HepG2 (cell line): ENCODE data around the gene MXD3. TPM values are rescaled to one million over a fixed set of nuclear protein-coding genes. Genes with fewer than 3 reads are reported as not detected.

Experiments
- ATAC-seq: fragments of 200-7000 bp; cut with Tn5 transposase; 3 replicates; pipeline ENCODE4 v1.9.1; 2020; ENCODE audit warnings: mild to moderate bottlenecking, moderate library complexity
- BruUV-seq: library from RNA; stranded (reverse); fragments of 400-500 nt; replicated peaks from 2 replicates; lab custom pipeline; 2021; lab: Mats Ljungman, UMichigan
- CTCF ChIA-PET: fragments of 300-600 bp; formaldehyde crosslinking; extraction: SDS; loops from one replicate; lab custom pipeline; 2021; ENCODE audit warnings: low total read pairs, inconsistent platforms, low intra/inter-chr PET ratio; lab: Yijun Ruan, JAX
- POLR2A ChIA-PET: fragments of 350-600 bp; sonication (Branson Sonifier 250); formaldehyde crosslinking; loops from one replicate; lab custom pipeline; 2020; ENCODE audit warnings: antibody characterized with exemption, inconsistent platforms; lab: Yijun Ruan, JAX
- DNase-seq: peaks from one replicate; pipeline ENCODE4 v3.0.0-alpha.2; 2015; ENCODE audit warnings: low spot score
- FAIRE-seq: peaks from 3 replicates; lab custom pipeline; 2011; peaks lifted over from hg19 to GRCh38; lab: Jason Lieb, UNC
- H2AFZ ChIP-seq: one replicate; pipeline ENCODE4 v1.6.1; 2011; ENCODE audit warnings: low read length, inconsistent platforms
- H3K27ac ChIP-seq: fragments of 300-600 bp; 3 replicates; pipeline ENCODE4 v1.8.0; 2011; ENCODE audit warnings: mixed run types, mild to moderate bottlenecking, mixed read lengths, low read length, inconsistent platforms; ENCODE audit not compliant: insufficient read depth; ENCODE audit errors: extremely low read length
- H3K27me3 ChIP-seq, 2 experiments: fragments of 200-600 bp in 1 of 2; 2 replicates in 1 of 2; 3 replicates in 1 of 2; pipeline versions ENCODE4 v1.6.0 to v1.8.0; 2011; ENCODE audit warnings: low read length in 2 of 2, mild to moderate bottlenecking in 2 of 2, moderate library complexity in 2 of 2, inconsistent platforms in 1 of 2; ENCODE audit not compliant: insufficient read depth in 2 of 2, control insufficient read depth in 1 of 2
- H3K36me3 ChIP-seq, 2 experiments: fragments of 200-600 bp in 1 of 2; replicated peaks in 1 of 2; 2 replicates in 1 of 2; 3 replicates in 1 of 2; pipeline versions ENCODE4 v1.5.1 to v1.8.0; 2011; ENCODE audit warnings: low read length in 2 of 2, inconsistent platforms in 1 of 2; ENCODE audit not compliant: insufficient read depth in 2 of 2, control insufficient read depth in 1 of 2
- H3K4me1 ChIP-seq: 2 replicates; pipeline ENCODE4 v1.5.1; 2012; ENCODE audit warnings: low read length, inconsistent platforms; ENCODE audit not compliant: insufficient read depth
- H3K4me2 ChIP-seq: 2 replicates; pipeline ENCODE4 v1.6.0; 2011; ENCODE audit warnings: low read depth, low read length, inconsistent platforms
- H3K4me3 ChIP-seq, 3 experiments: fragments of 200-600 bp in 1 of 3; sonication (generic), shearing (Covaris generic) in 1 of 3; replicated peaks in 1 of 3; 2 replicates each; pipeline ENCODE4 v1.5.1; 2011 to 2016; ENCODE audit warnings: low read length in 3 of 3, inconsistent platforms in 2 of 3, low read depth in 2 of 3, mild to moderate bottlenecking in 2 of 3, control low read depth in 1 of 3, mixed read lengths in 1 of 3; ENCODE audit not compliant: insufficient read depth in 1 of 3
- H3K79me2 ChIP-seq: one replicate; pipeline ENCODE4 v1.6.1; 2011; ENCODE audit warnings: low read length, inconsistent platforms; ENCODE audit not compliant: insufficient read depth
- H3K9ac ChIP-seq: 2 replicates; pipeline ENCODE4 v1.6.0; 2011; ENCODE audit warnings: mild to moderate bottlenecking, low read depth, low read length, inconsistent platforms; ENCODE audit not compliant: insufficient read depth
- H3K9me3 ChIP-seq: 2 replicates; pipeline ENCODE4 v1.5.1; 2012; ENCODE audit warnings: mild to moderate bottlenecking, low read length
- H4K20me1 ChIP-seq: 2 replicates; pipeline ENCODE4 v1.6.0; 2011; ENCODE audit warnings: inconsistent platforms, mild to moderate bottlenecking, low read length, moderate library complexity; ENCODE audit not compliant: insufficient read depth
- DDIT3 ChIP-seq: sonication (generic); formaldehyde crosslinking; IDR thresholded peaks from 2 replicates; pipeline ENCODE4 v1.4.0; 2020; ENCODE audit warnings: mild to moderate bottlenecking, missing genetic modification reagents
- IRF1 ChIP-seq: sonication (generic); formaldehyde crosslinking; IDR thresholded peaks from 2 replicates; pipeline ENCODE4 v1.4.0; 2020; ENCODE audit warnings: low read depth, mild to moderate bottlenecking, missing genetic modification reagents
- KDM4B ChIP-seq: sonication (generic); formaldehyde crosslinking; IDR thresholded peaks from 2 replicates; pipeline ENCODE4 v1.4.0; 2020; ENCODE audit warnings: missing genetic modification reagents
- NFATC3 ChIP-seq: sonication (generic); formaldehyde crosslinking; IDR thresholded peaks from 2 replicates; pipeline ENCODE4 v1.5.1; 2020; ENCODE audit warnings: mild to moderate bottlenecking, missing genetic modification reagents
- TFAP4 ChIP-seq: sonication (generic); IDR thresholded peaks from 2 replicates; pipeline ENCODE4 v1.6.1; 2016; ENCODE audit warnings: low read depth, borderline replicate concordance
- U2AF1 ChIP-seq: fragments of 200-400 bp; formaldehyde crosslinking; optimal IDR thresholded peaks from 2 replicates; pipeline ENCODE3; 2017; ENCODE audit warnings: mild to moderate bottlenecking, low read depth, low read length
- WGBS: methylation state at CpG from one replicate; pipeline ENCODE4 v1.1.6; 2017; ENCODE audit warnings: low lambda C conversion rate; 5-methylcytosine and 5-hydroxymethylcytosine counted together
- in situ Hi-C: cut with HindIII; loops from 2 replicates; pipeline ENCODE4 v1.10.0; 2017; ENCODE audit warnings: low pct_unique_long_range_greater_than_20kb; ENCODE audit not compliant: extremely low pct_ligation_motif_present
- intact Hi-C: fragments of 100-400 bp; cut with micrococcal nuclease; formaldehyde crosslinking; loops from one replicate; pipeline ENCODE4 v1.10.0; 2022; ENCODE audit not compliant: unreplicated experiment
- polyA plus RNA-seq, 8 experiments: library from polyadenylated mRNA; depleted of rRNA in 3 of 8; stranded (reverse) in 7 of 8; unstranded in 1 of 8; fragments of >200 nt; fragmentation: Illumina TruSeq in 4 of 8; extraction: Trizol in 4 of 8; gene quantifications; 2 replicates each; pipeline versions ENCODE4 v1.2.1 to v1.2.3, GENCODE V29; 2011 to 2016; ENCODE audit warnings: low read depth in 4 of 8, missing spikeins in 1 of 8, mixed read lengths in 1 of 8; ENCODE audit not compliant: insufficient read depth in 1 of 8
- total RNA-seq, 5 experiments: library from RNA; depleted of rRNA; stranded (reverse); fragments of >200 nt; fragmentation: Illumina TruSeq; extraction: Trizol; gene quantifications; 2 replicates each; pipeline ENCODE4 v1.2.3, GENCODE V29; 2016; ENCODE audit warnings: low read depth in 1 of 5
- TF ChIP-seq, protein P1 (sequence below): sonication (generic); formaldehyde crosslinking; IDR thresholded peaks from 2 replicates; pipeline ENCODE4 v1.4.0; 2020; ENCODE audit warnings: missing genetic modification reagents, borderline replicate concordance

Gene MXD3
- total and polyA plus RNA-seq, 2 of the 13 experiments (the other 11 are each of a cell fraction or from before 2014, with no cell fraction given), result 10.5 to 12.8 TPM

DNA sequence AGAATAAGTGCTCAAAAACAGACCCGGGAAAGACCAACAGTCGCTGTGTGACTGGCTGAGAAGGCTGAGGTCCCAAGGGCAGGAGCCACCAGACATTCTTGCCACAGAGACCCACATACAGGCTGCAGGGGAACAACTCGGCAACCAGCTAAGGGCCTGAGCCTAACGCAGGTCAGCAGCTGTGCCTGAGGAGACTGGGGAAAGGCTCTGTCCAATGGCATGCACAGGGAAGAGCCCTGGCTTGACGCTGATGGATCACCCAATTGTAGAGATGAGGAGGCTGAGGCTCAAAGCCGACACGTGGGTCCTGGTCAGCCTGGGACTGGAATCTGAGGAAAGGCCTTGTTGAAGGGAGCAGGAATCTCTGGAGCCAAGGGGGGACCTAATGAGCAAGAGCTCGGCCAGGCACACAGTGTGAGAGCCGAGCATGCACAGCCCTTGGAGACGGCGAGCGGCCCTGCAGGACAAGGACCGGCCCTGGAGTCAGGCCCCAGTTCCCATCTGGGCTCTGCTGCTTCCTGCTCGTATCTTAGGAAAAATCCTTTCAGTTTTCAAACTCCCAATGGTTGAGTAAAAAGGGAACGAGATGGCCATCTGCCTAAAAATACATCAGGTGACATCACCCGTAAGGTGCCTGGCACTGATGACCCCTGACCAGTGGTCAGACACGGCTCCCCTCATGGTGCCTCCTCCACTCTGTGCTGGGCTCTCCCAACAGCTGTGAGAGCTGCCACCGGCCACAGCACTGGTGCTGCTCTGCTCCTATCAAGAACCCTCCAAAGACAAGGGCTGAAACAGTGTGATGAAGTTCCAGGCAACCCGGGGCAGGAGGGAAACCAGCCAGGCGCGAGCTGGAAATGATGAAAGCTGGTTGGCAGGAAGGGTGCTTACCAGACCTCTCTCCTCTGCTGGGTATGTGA lies 23.3 kb upstream of the MXD3 start:
- WGBS, result 97% methylated on average over 18 of the region's 21 CpGs
- ATAC-seq (no peak), FAIRE-seq (no peak), DNase-seq (no peak)
- H3K9ac ChIP-seq, result no peak overlapping the region
- in situ Hi-C loops, result no loop called here
- TF ChIP-seq KDM4B (CRISPR knock-in tag) (no peak), IRF1 (CRISPR knock-in tag) (no peak), U2AF1 (no peak), TFAP4 (no peak), NFATC3 (no peak), DDIT3 (CRISPR knock-in tag) (no peak)
- TF ChIP-seq, protein P1, sequence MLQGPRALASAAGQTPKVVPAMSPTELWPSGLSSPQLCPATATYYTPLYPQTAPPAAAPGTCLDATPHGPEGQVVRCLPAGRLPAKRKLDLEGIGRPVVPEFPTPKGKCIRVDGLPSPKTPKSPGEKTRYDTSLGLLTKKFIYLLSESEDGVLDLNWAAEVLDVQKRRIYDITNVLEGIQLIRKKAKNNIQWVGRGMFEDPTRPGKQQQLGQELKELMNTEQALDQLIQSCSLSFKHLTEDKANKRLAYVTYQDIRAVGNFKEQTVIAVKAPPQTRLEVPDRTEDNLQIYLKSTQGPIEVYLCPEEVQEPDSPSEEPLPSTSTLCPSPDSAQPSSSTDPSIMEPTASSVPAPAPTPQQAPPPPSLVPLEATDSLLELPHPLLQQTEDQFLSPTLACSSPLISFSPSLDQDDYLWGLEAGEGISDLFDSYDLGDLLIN (CRISPR knock-in tag), result no peak
- no peaks in the 10 kb centered on the region for H3K27me3 ChIP-seq
- H3K4me1 ChIP-seq, result no peaks in the 10 kb centered on the region
- no peak overlapping the region for H3K27ac ChIP-seq
- 0 out of 2 replicates have a peak, but pooled peaks cover 3% of the 10 kb centered on the region for H4K20me1 ChIP-seq
- intact Hi-C loops, result no loop called here
- no peak overlapping the region for H3K4me2 ChIP-seq
- no peaks in the 10 kb centered on the region for H3K9me3 ChIP-seq
- peaks cover 44 to 92% of the 10 kb centered on the region in 2 experiments for H3K36me3 ChIP-seq
- ChIA-PET CTCF (interaction anchor here (1.2 to 2.9 kb wide), 2 partner anchors 17 to 22 kb away, joined by 3 to 38 read pairs; no protein-coding TSS in a partner anchor), POLR2A (interaction anchor here (1.1 kb wide), 1 partner anchor 248 kb away, joined by 3 read pairs; the partner anchor contains the start of gene FGFR4)
- H3K79me2 ChIP-seq, result peaks cover 4% of the 10 kb centered on the region
- no peak overlapping the region for H3K4me3 ChIP-seq
- no peak overlapping the region for H2AFZ ChIP-seq
- BruUV-seq, result no TSS peak
